ENCODE results near the gene TMEM217. TPM values are rescaled to one million over a fixed set of nuclear protein-coding genes. Genes with fewer than 3 reads are reported as not detected.
"Not testable (repeated sequence)": the region's sequence is repeated elsewhere in the genome, so short reads cannot be mapped to it uniquely, and the experiment has no call there.

Gene TMEM217
- total and polyA plus RNA-seq, 4 donors, result 0.50 to 2.7 (median 1.4) TPM

GRCh38 chr6:37192666-37193065 is 65.3 kb downstream of the TMEM217 start:
- H3K27me3 ChIP-seq (ENCODE audit: control insufficient read depth in 1 of 2, insufficient read depth in 2 of 2, low read length in 1 of 2), result no peaks in the 10 kb centered on the region
- WGBS, 2 donors, result 98% methylated on average over 3 of the region's 3 CpGs
- no peak overlapping the region for H3K27ac ChIP-seq (ENCODE audit: low read depth in 1 of 2, low read length in 2 of 2)
- H3K36me3 ChIP-seq (ENCODE audit: control insufficient read depth in 1 of 2, insufficient read depth in 2 of 2, low read length in 1 of 2), result no peaks in the 10 kb centered on the region
- DNase-seq, result no peak
- H3K4me3 ChIP-seq (ENCODE audit: low read length in 2 of 2), result no peak overlapping the region
- intact Hi-C loops (cut with DNase I), result no loop called here
- no peaks in the 10 kb centered on the region for H3K9me3 ChIP-seq (ENCODE audit: control insufficient read depth, low read length)
- H3K4me1 ChIP-seq (ENCODE audit: control insufficient read depth in 1 of 2, insufficient read depth in 2 of 2, low read length in 2 of 2), result no peaks in the 10 kb centered on the region
- ATAC-seq (ENCODE audit: low FRiP score), result no peak

GRCh38 chr6:37190159-37190535 is 67.8 kb downstream of the TMEM217 start:
- no peak overlapping the region for H3K27ac ChIP-seq (ENCODE audit: low read depth in 1 of 2, low read length in 2 of 2)
- H3K4me3 ChIP-seq (ENCODE audit: low read length in 2 of 2), result no peak overlapping the region
- H3K9me3 ChIP-seq (ENCODE audit: control insufficient read depth, low read length), result no peaks in the 10 kb centered on the region
- intact Hi-C loops (cut with DNase I), result no loop called here
- ATAC-seq (ENCODE audit: low FRiP score) (no peak), DNase-seq (no peak)
- no peaks in the 10 kb centered on the region for H3K4me1 ChIP-seq (ENCODE audit: control insufficient read depth in 1 of 2, insufficient read depth in 2 of 2, low read length in 2 of 2)
- 67 to 71% methylated on average over 1 of the region's 1 CpG for WGBS, 2 donors
- no peaks in the 10 kb centered on the region for H3K27me3 ChIP-seq (ENCODE audit: control insufficient read depth in 1 of 2, insufficient read depth in 2 of 2, low read length in 1 of 2)
- H3K36me3 ChIP-seq (ENCODE audit: control insufficient read depth in 1 of 2, insufficient read depth in 2 of 2, low read length in 1 of 2), result no peaks in the 10 kb centered on the region

- intact Hi-C loops (cut with DNase I), result no loop called here
- DNase-seq (no peak), ATAC-seq (ENCODE audit: low FRiP score) (no peak)
- WGBS, 2 donors, result 49 to 50% methylated on average over 2 of the region's 2 CpGs
- no peaks in the 10 kb centered on the region for H3K4me1 ChIP-seq (ENCODE audit: control insufficient read depth in 1 of 2, insufficient read depth in 2 of 2, low read length in 2 of 2)
- no peaks in the 10 kb centered on the region for H3K9me3 ChIP-seq (ENCODE audit: control insufficient read depth, low read length)
- H3K27ac ChIP-seq (ENCODE audit: low read depth in 1 of 2, low read length in 2 of 2), result no peak overlapping the region
- H3K27me3 ChIP-seq (ENCODE audit: control insufficient read depth in 1 of 2, insufficient read depth in 2 of 2, low read length in 1 of 2), result no peaks in the 10 kb centered on the region
- no peaks in the 10 kb centered on the region for H3K36me3 ChIP-seq (ENCODE audit: control insufficient read depth in 1 of 2, insufficient read depth in 2 of 2, low read length in 1 of 2)
- H3K4me3 ChIP-seq (ENCODE audit: low read length in 2 of 2), result no peak overlapping the region
These were observed 68.9 kb downstream of the TMEM217 start for GRCh38 chr6:37188962-37189510.

- 85 to 88% methylated on average over 7 of the region's 7 CpGs for WGBS, 2 donors
- Histone ChIP-seq H3K27ac (ENCODE audit: low read depth in 1 of 2, low read length in 2 of 2) (no peak overlapping the region), H3K4me3 (ENCODE audit: low read length in 2 of 2) (no peak overlapping the region), H3K4me1 (ENCODE audit: control insufficient read depth in 1 of 2, insufficient read depth in 2 of 2, low read length in 2 of 2) (no peaks in the 10 kb centered on the region), H3K9me3 (ENCODE audit: control insufficient read depth, low read length) (no peaks in the 10 kb centered on the region), H3K27me3 (ENCODE audit: control insufficient read depth in 1 of 2, insufficient read depth in 2 of 2, low read length in 1 of 2) (no peaks in the 10 kb centered on the region), H3K36me3 (ENCODE audit: control insufficient read depth in 1 of 2, insufficient read depth in 2 of 2, low read length in 1 of 2) (no peaks in the 10 kb centered on the region)
- DNase-seq (no peak), ATAC-seq (ENCODE audit: low FRiP score) (no peak)
- intact Hi-C loops (cut with DNase I), result no loop called here
These were observed 70.5 kb downstream of the TMEM217 start for GRCh38 chr6:37187321-37188022.

GRCh38 chr6:37185949-37186720 is 71.8 kb downstream of the TMEM217 start:
- H3K27ac ChIP-seq (ENCODE audit: low read depth in 1 of 2, low read length in 2 of 2); DNase-seq; ATAC-seq (ENCODE audit: low FRiP score); intact Hi-C loops (cut with DNase I); H3K36me3 ChIP-seq (ENCODE audit: control insufficient read depth in 1 of 2, insufficient read depth in 2 of 2, low read length in 1 of 2); H3K9me3 ChIP-seq (ENCODE audit: control insufficient read depth, low read length); H3K4me3 ChIP-seq (ENCODE audit: low read length in 2 of 2); H3K4me1 ChIP-seq (ENCODE audit: control insufficient read depth in 1 of 2, insufficient read depth in 2 of 2, low read length in 2 of 2); H3K27me3 ChIP-seq (ENCODE audit: control insufficient read depth in 1 of 2, insufficient read depth in 2 of 2, low read length in 1 of 2): not testable (repeated sequence)
- WGBS, 2 donors, result 81 to 84% methylated on average over 6 of the region's 6 CpGs

GRCh38 chr6:37182736-37183590 is 75.0 kb downstream of the TMEM217 start:
- no peak overlapping the region for H3K27ac ChIP-seq (ENCODE audit: low read depth in 1 of 2, low read length in 2 of 2)

GRCh38 chr6:37180610-37181009 is 77.3 kb downstream of the TMEM217 start:
- H3K27me3 ChIP-seq (ENCODE audit: control insufficient read depth in 1 of 2, insufficient read depth in 2 of 2, low read length in 1 of 2); H3K27ac ChIP-seq (ENCODE audit: low read depth in 1 of 2, low read length in 2 of 2); ATAC-seq (ENCODE audit: low FRiP score); H3K4me3 ChIP-seq (ENCODE audit: low read length in 2 of 2); intact Hi-C loops (cut with DNase I); H3K4me1 ChIP-seq (ENCODE audit: control insufficient read depth in 1 of 2, insufficient read depth in 2 of 2, low read length in 2 of 2); H3K9me3 ChIP-seq (ENCODE audit: control insufficient read depth, low read length); DNase-seq; H3K36me3 ChIP-seq (ENCODE audit: control insufficient read depth in 1 of 2, insufficient read depth in 2 of 2, low read length in 1 of 2): not testable (repeated sequence)
- WGBS, 2 donors, result 94 to 97% methylated on average over 4 of the region's 4 CpGs

More at GRCh38 chr6:37182736-37183590, 75.0 kb downstream of the TMEM217 start:
- Histone ChIP-seq H3K4me1 (ENCODE audit: control insufficient read depth in 1 of 2, insufficient read depth in 2 of 2, low read length in 2 of 2) (no peaks in the 10 kb centered on the region), H3K27me3 (ENCODE audit: control insufficient read depth in 1 of 2, insufficient read depth in 2 of 2, low read length in 1 of 2) (no peaks in the 10 kb centered on the region), H3K36me3 (ENCODE audit: control insufficient read depth in 1 of 2, insufficient read depth in 2 of 2, low read length in 1 of 2) (no peaks in the 10 kb centered on the region), H3K9me3 (ENCODE audit: control insufficient read depth, low read length) (no peaks in the 10 kb centered on the region), H3K4me3 (ENCODE audit: low read length in 2 of 2) (no peak overlapping the region)
- ATAC-seq (ENCODE audit: low FRiP score) (no peak), DNase-seq (peak in 1 of 2 donors; percentile 73)
- intact Hi-C loops (cut with DNase I), result no loop called here
- WGBS, 2 donors, result 84 to 86% methylated on average over 8 of the region's 8 CpGs

GRCh38 chr6:37180075-37180474 is 77.9 kb downstream of the TMEM217 start:
- ATAC-seq (ENCODE audit: low FRiP score) (no peak), DNase-seq (no peak)
- no peak overlapping the region for H3K27ac ChIP-seq (ENCODE audit: low read depth in 1 of 2, low read length in 2 of 2)
- no peak overlapping the region for H3K4me3 ChIP-seq (ENCODE audit: low read length in 2 of 2)
- WGBS, 2 donors, result 89 to 91% methylated on average over 2 of the region's 2 CpGs
- no peaks in the 10 kb centered on the region for H3K36me3 ChIP-seq (ENCODE audit: control insufficient read depth in 1 of 2, insufficient read depth in 2 of 2, low read length in 1 of 2)
- no peaks in the 10 kb centered on the region for H3K27me3 ChIP-seq (ENCODE audit: control insufficient read depth in 1 of 2, insufficient read depth in 2 of 2, low read length in 1 of 2)
- intact Hi-C loops (cut with DNase I), result no loop called here
- H3K9me3 ChIP-seq (ENCODE audit: control insufficient read depth, low read length), result no peaks in the 10 kb centered on the region
- H3K4me1 ChIP-seq (ENCODE audit: control insufficient read depth in 1 of 2, insufficient read depth in 2 of 2, low read length in 2 of 2), result no peaks in the 10 kb centered on the region

Measured in aorta (tissue), 5 donors.